Activated CD4-positive, CD25-positive, alpha-beta regulatory T cell treated with anti-CD3 and anti-CD28 coated beads, Interleukin-2, amount 50 U/mL, for 16 hours (primary cell): ENCODE measurements around the gene TTBK2.

Source experiments
- DNase-seq: peaks from one replicate; pipeline ENCODE4 v3.0.0-alpha.2; 2020; ENCODE audit warnings: low read depth, low spot score

The TTBK2 gene

GRCh38 chr15:42728972-42729371 lies 191.6 kb downstream of the TTBK2 start:
- no peak for DNase-seq

GRCh38 chr15:42728560-42728959 lies 192.0 kb downstream of the TTBK2 start:
- DNase-seq, result no peak

- DNase-seq, result no peak
These were observed 192.7 kb downstream of the TTBK2 start for GRCh38 chr15:42727750-42728381.

GRCh38 chr15:42726114-42726513 lies 194.5 kb downstream of the TTBK2 start:
- no peak for DNase-seq

- no peak for DNase-seq
These were observed 195.2 kb downstream of the TTBK2 start for GRCh38 chr15:42725331-42725903.

GRCh38 chr15:42724276-42724675 lies 196.3 kb downstream of the TTBK2 start:
- DNase-seq, result no peak

GRCh38 chr15:42723068-42723467 lies 197.5 kb downstream of the TTBK2 start:
- DNase-seq, result no peak

- DNase-seq, result no peak
These were observed 198.7 kb downstream of the TTBK2 start for GRCh38 chr15:42721916-42722315.

GRCh38 chr15:42721016-42721415 lies 199.6 kb downstream of the TTBK2 start:
- DNase-seq, result no peak

- DNase-seq, result no peak
These were observed 200.5 kb downstream of the TTBK2 start for GRCh38 chr15:42720071-42720470.

- DNase-seq, result no peak
These were observed 201.5 kb downstream of the TTBK2 start for GRCh38 chr15:42719043-42719442.

GRCh38 chr15:42716626-42717025 lies 204.0 kb downstream of the TTBK2 start:
- DNase-seq, result no peak

- no peak for DNase-seq
These were observed 204.5 kb downstream of the TTBK2 start for GRCh38 chr15:42716125-42716524.

GRCh38 chr15:42712584-42712983 lies 208.0 kb downstream of the TTBK2 start:
- DNase-seq, result no peak

- no peak for DNase-seq
These were observed 208.8 kb downstream of the TTBK2 start for GRCh38 chr15:42711746-42712145.

- DNase-seq, result no peak
These were observed 209.9 kb downstream of the TTBK2 start for GRCh38 chr15:42710662-42711061.

GRCh38 chr15:42707873-42708544 lies 212.6 kb downstream of the TTBK2 start:
- DNase-seq, result no peak

GRCh38 chr15:42707068-42707467 lies 213.5 kb downstream of the TTBK2 start:
- DNase-seq, result no peak

GRCh38 chr15:42705336-42705735 lies 215.2 kb downstream of the TTBK2 start:
- no peak for DNase-seq

GRCh38 chr15:42704492-42704926 lies 216.1 kb downstream of the TTBK2 start:
- peak; percentile 27 for DNase-seq

GRCh38 chr15:42696626-42697025 lies 224.0 kb downstream of the TTBK2 start:
- DNase-seq, result no peak

- DNase-seq, result no peak
These were observed 225.0 kb downstream of the TTBK2 start for GRCh38 chr15:42695527-42696071.

- no peak for DNase-seq
These were observed 226.2 kb downstream of the TTBK2 start for GRCh38 chr15:42694398-42694797.
